ENCODE data around the gene TMEM171. TPM values are rescaled to one million over a fixed set of nuclear protein-coding genes. Genes with fewer than 3 reads are reported as not detected.

Gene TMEM171
- polyA plus RNA-seq, 3 donors = 0.52 to 2.5 TPM; not detected in 1

DNA sequence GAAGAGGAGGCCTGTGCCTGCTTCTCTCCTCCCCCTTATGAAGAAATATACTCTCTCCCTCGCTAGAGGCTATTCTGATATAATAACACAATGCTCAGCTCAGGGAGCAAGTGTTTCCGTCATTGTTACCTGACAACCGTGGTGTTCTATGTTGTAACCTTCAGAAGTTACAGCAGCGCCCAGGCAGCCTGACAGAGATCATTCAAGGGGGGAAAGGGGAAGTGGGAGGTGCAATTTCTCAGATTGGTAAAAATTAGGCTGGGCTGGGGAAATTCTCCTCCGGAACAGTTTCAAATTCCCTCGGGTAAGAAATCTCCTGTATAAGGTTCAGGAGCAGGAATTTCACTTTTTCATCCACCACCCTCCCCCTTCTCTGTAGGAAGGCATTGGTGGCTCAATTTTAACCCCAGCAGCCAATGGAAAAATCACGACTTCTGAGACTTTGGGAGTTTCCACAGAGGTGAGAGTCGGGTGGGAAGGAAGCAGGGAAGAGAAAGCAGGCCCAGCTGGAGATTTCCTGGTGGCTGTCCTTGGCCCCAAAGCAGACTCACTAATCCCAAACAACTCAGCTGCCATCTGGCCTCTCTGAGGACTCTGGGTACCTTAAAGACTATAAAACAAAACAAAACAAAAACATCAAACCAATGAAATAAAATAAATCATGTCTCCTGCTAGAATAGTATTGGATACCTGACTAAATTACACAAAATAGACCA lies 53.9 kb downstream of the TMEM171 start:
- 39 to 65% (median 43%) methylated on average over 8 of the region's 8 CpGs for WGBS, 3 donors

DNA sequence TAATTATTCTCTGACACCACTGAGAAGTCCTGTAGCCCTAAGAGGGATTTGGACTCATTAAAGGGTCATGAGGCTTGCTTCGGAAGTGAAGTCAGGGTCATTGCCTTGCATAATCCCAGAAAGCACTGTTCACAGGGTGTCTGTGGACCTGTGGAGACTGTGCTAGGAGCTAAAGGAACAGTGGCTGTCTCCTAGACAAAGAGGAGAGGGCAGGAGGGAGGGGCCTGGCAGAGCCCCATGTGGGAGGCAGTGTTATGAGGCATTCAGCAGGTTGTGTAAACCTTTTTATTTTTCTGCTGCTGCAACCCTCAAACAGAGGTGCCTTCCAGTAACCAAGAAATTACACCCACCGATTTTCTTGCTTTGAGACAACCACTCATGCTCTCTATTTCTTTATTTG lies 55.9 kb downstream of the TMEM171 start:
- WGBS, 3 donors = 67 to 90% (median 82%) methylated on average over 2 of the region's 2 CpGs
- no peak overlapping the region for H3K27ac ChIP-seq (ENCODE audit: low read depth, low read length)

More for the DNA sequence above, 53.9 kb downstream of the TMEM171 start:
- no peak overlapping the region for H3K27ac ChIP-seq (ENCODE audit: low read depth, low read length)

DNA sequence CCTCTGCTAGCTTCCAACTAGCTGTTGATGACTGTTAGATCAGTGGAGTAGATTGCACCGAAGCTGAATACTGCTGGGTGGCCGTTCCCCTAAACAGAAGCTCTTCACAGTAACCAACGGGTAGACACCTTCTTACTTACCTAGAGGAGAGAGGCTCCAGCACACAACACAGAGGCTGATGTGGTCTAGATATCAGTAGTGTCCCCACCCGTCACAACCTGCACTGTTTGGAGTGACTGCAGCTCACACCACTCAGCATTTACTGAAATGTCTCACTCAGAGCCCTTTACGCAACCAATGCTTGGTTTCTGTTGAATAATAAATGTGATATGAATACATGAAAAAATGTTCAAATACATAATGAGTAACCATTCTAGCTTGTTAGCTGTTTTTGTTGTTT lies 57.9 kb downstream of the TMEM171 start:
- no peak overlapping the region for H3K27ac ChIP-seq (ENCODE audit: low read depth, low read length)
- WGBS, 3 donors = 83 to 94% (median 83%) methylated on average over 5 of the region's 5 CpGs

DNA sequence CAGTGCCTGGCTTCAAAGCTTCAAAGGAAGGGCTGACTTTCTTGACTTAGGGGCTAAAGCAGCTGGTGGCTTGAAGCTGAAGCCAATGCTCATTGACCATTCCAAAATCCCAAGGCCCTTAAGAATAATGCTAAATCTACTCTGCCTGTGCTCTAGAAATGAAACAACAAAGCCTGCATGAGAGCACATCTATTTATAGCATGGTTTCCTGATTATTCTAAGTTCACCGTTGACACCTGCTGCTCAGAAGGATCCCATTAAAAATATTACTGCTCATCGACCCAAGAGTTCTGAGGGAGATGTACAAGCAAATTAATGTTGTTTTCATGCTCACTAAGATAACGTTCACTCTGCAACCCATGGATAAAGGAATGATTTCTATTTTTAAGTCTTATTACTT lies 59.4 kb downstream of the TMEM171 start:
- WGBS, 3 donors = 34 to 58% (median 53%) methylated on average over 3 of the region's 3 CpGs
- no peak overlapping the region for H3K27ac ChIP-seq (ENCODE audit: low read depth, low read length)

DNA sequence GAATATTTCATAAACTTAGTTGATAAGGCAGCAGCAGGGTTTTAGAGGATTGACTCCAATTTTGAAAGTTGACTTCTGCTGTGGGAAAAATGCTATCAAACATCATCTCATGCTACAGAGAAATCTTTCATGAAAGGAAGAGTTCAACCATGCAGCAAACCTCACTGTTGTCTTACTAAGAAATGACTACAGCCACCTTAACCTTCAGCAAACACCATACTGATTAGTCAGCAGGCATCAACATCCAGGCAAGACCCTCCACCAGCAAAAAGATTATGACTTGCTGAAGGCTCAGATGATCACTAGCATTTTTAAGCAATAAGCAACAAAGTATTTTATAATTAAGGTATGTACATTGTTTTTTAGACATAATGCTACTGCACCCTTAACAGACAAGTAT lies 60.2 kb downstream of the TMEM171 start:
- H3K27ac ChIP-seq (ENCODE audit: low read depth, low read length) = no peak overlapping the region

Other genes with a start within 250 kb of the TMEM171 start
- gene FCHO2, start 164.5 kb upstream of the TMEM171 start, polyA plus RNA-seq = 10 to 100 TPM in 1 of 3 donors, 1 to 10 TPM in 2; 4.5 to 12.0 (median 7.0) TPM
- not detected for gene TMEM174, start 52.6 kb downstream of the TMEM171 start, polyA plus RNA-seq

Measured in adipose tissue (tissue), 3 donors.